Upper lobe of left lung (tissue), 6 donors: ENCODE results near the gene ULK4. TPM values are rescaled to one million over a fixed set of nuclear protein-coding genes. Genes with fewer than 3 reads are reported as not detected.
A peak's percentile ranks its signal among the peaks of the same experiment; 100 is the strongest.

ENCODE experiments used
- ATAC-seq, 2 donors: fragments of 200-7000 bp; cut with Tn5 transposase; one replicate each; pipeline ENCODE4 v1.9.1; 2022; ENCODE audit warnings: mild to moderate bottlenecking in 2 of 2, moderate library complexity in 2 of 2; ENCODE audit not compliant: low FRiP score in 2 of 2
- DNase-seq, 2 donors: peaks; one replicate each; pipeline ENCODE4 v3.0.0-alpha.2; 2019 to 2020
- H3K27ac ChIP-seq, 4 donors: fragments of 200-600 bp; sonication (generic); one replicate each; pipeline ENCODE4 v1.5.1; 2016 to 2019
- H3K27me3 ChIP-seq, 4 donors: fragments of 200-600 bp; sonication (generic); one replicate each; pipeline ENCODE4 v1.5.1; 2017 to 2019
- H3K36me3 ChIP-seq, 4 donors: fragments of 200-600 bp; sonication (generic); one replicate each; pipeline ENCODE4 v1.5.1; 2016 to 2019
- H3K4me1 ChIP-seq, 4 donors: fragments of 200-600 bp; sonication (generic); one replicate each; pipeline ENCODE4 v1.5.1; 2018 to 2019
- H3K4me3 ChIP-seq, 4 donors: fragments of 200-600 bp; sonication (generic); one replicate each; pipeline ENCODE4 v1.5.1; 2017 to 2019; ENCODE audit warnings: mild to moderate bottlenecking in 2 of 4, moderate library complexity in 1 of 4
- H3K9me3 ChIP-seq, 4 donors: fragments of 200-600 bp; sonication (generic); one replicate each; pipeline ENCODE4 v1.5.1; 2018 to 2019
- CTCF ChIP-seq, 6 experiments: fragments of 450-650 bp in 4 of 6; fragments of 200-600 bp in 2 of 6; sonication (generic) in 2 of 6; IDR thresholded peaks; one replicate each; pipeline ENCODE4 v1.5.1; 2016 to 2019; ENCODE audit warnings: antibody characterized with exemption in 6 of 6
- EP300 ChIP-seq, 4 donors: sonication (generic); formaldehyde crosslinking; IDR thresholded peaks; one replicate each; pipeline ENCODE4 v1.5.1; 2017; ENCODE audit warnings: antibody characterized with exemption in 4 of 4, control low read depth in 2 of 4
- POLR2A ChIP-seq, 4 donors: fragments of 450-650 bp; IDR thresholded peaks; one replicate each; pipeline ENCODE4 v1.5.1; 2016 to 2017; ENCODE audit warnings: antibody characterized with exemption in 4 of 4, mild to moderate bottlenecking in 2 of 4
- POLR2AphosphoS5 ChIP-seq, 2 donors: sonication (generic); formaldehyde crosslinking; IDR thresholded peaks; one replicate each; pipeline ENCODE4 v1.5.1; 2017; ENCODE audit warnings: antibody characterized with exemption in 2 of 2
- WGBS, 2 donors: methylation state at CpG; one replicate each; pipeline ENCODE4 v1.1.5; 2017 to 2018; 5-methylcytosine and 5-hydroxymethylcytosine counted together
- total RNA-seq, 6 donors: library from RNA; depleted of rRNA in 4 of 6; stranded (reverse); fragments of >200 nt in 4 of 6; gene quantifications; one replicate each; pipeline versions ENCODE4 v1.1.0 to v1.2.1, GENCODE V29; 2016 to 2021
- donor health status: DM: no; HTN: no; CAD: no; lungs with moderate emphysema.
- donor health status: DM: no; HTN: yes; CAD: no; lungs with severe emphysema.

Gene ULK4
- total RNA-seq, 6 donors from 2014 or later = 9.4 to 76.5 (median 28.1) TPM

GRCh38 chr3:41912280-41912679, 49.6 kb downstream of the ULK4 start:
- WGBS, 2 donors = 83 to 100% methylated on average over 1 of the region's 1 CpG
- ATAC-seq (no peak), DNase-seq (no peak)
- H3K9me3 ChIP-seq = no peaks in the 10 kb centered on the region
- no peak overlapping the region for H3K27ac ChIP-seq
- no peaks in the 10 kb centered on the region for H3K27me3 ChIP-seq
- peaks cover 3 to 15% (median 8%) of the 10 kb centered on the region in 4 donors for H3K36me3 ChIP-seq
- no peak for TF ChIP-seq POLR2A (IDR thresholded peaks at IDR 0.05)
- no peak for TF ChIP-seq POLR2AphosphoS5 (IDR thresholded peaks at IDR 0.05)
- no peak for TF ChIP-seq EP300 (IDR thresholded peaks at IDR 0.05)
- TF ChIP-seq CTCF (IDR thresholded peaks at IDR 0.05) = no peak
- H3K4me3 ChIP-seq = no peak overlapping the region
- no peaks in the 10 kb centered on the region for H3K4me1 ChIP-seq

GRCh38 chr3:41907330-41908073, 54.4 kb downstream of the ULK4 start:
- H3K27me3 ChIP-seq = no peaks in the 10 kb centered on the region
- DNase-seq (no peak), ATAC-seq (no peak)
- no peak overlapping the region for H3K27ac ChIP-seq
- TF ChIP-seq POLR2A (IDR thresholded peaks at IDR 0.05) = no peak
- H3K4me1 ChIP-seq = no peaks in the 10 kb centered on the region
- H3K4me3 ChIP-seq = no peak overlapping the region
- peaks cover 3 to 19% (median 12%) of the 10 kb centered on the region in 4 donors for H3K36me3 ChIP-seq
- no peaks in the 10 kb centered on the region for H3K9me3 ChIP-seq
- 94 to 97% methylated on average over 3 of the region's 3 CpGs for WGBS, 2 donors

GRCh38 chr3:41900265-41900664, 61.6 kb downstream of the ULK4 start:
- 75 to 83% methylated on average over 2 of the region's 2 CpGs for WGBS, 2 donors
- Histone ChIP-seq H3K4me3 (no peak overlapping the region), H3K9me3 (no peaks in the 10 kb centered on the region), H3K36me3 (peaks cover 0 to 10% (median 3%) of the 10 kb centered on the region in 4 donors), H3K27ac (no peak overlapping the region), H3K27me3 (no peaks in the 10 kb centered on the region), H3K4me1 (peaks cover 0 to 4% (median 0%) of the 10 kb centered on the region in 4 donors)
- DNase-seq (no peak), ATAC-seq (no peak)
- TF ChIP-seq EP300 (IDR thresholded peaks at IDR 0.05) = no peak
- TF ChIP-seq POLR2A (IDR thresholded peaks at IDR 0.05) = no peak

- peaks cover 0 to 4% (median 0%) of the 10 kb centered on the region in 4 donors for H3K4me1 ChIP-seq
- TF ChIP-seq CTCF (IDR thresholded peaks at IDR 0.05) (no peak), POLR2A (IDR thresholded peaks at IDR 0.05) (no peak), EP300 (IDR thresholded peaks at IDR 0.05) (no peak), POLR2AphosphoS5 (IDR thresholded peaks at IDR 0.05) (no peak)
- DNase-seq = no peak
- no peak overlapping the region for H3K4me3 ChIP-seq
- ATAC-seq = no peak
- 67 to 72% methylated on average over 2 of the region's 2 CpGs for WGBS, 2 donors
- peaks cover 0 to 10% (median 3%) of the 10 kb centered on the region in 4 donors for H3K36me3 ChIP-seq
- no peak overlapping the region for H3K27ac ChIP-seq
- H3K27me3 ChIP-seq = no peaks in the 10 kb centered on the region
- no peaks in the 10 kb centered on the region for H3K9me3 ChIP-seq
Measured at GRCh38 chr3:41898631-41899030, 63.3 kb downstream of the ULK4 start.

- ATAC-seq (no peak), DNase-seq (no peak)
- TF ChIP-seq POLR2AphosphoS5 (IDR thresholded peaks at IDR 0.05) (no peak), CTCF (IDR thresholded peaks at IDR 0.05) (peak in 5 of 6 experiments; percentile 35 to 48 (median 46)), POLR2A (IDR thresholded peaks at IDR 0.05) (no peak)
- Histone ChIP-seq H3K27ac (no peak overlapping the region), H3K4me1 (peaks cover 0 to 4% (median 0%) of the 10 kb centered on the region in 4 donors), H3K27me3 (no peaks in the 10 kb centered on the region), H3K36me3 (peaks cover 0 to 5% (median 0%) of the 10 kb centered on the region in 4 donors), H3K4me3 (no peak overlapping the region), H3K9me3 (no peaks in the 10 kb centered on the region)
- WGBS, 2 donors = 26 to 31% methylated on average over 1 of the region's 1 CpG
Measured at GRCh38 chr3:41893977-41894376, 67.9 kb downstream of the ULK4 start.
